ENCODE results near the gene IKZF2.

- TF ChIP-seq CTCF (optimal IDR thresholded peaks at IDR 0.05 in 1 of 3, IDR thresholded peaks at IDR 0.05 in 1 of 3, conservative IDR thresholded peaks at IDR 0.05 in 1 of 3; ENCODE audit: extremely low read depth in 1 of 3, insufficient read depth in 2 of 3, low read length in 3 of 3) = no peak
- no peak for TF ChIP-seq EZH2 (IDR thresholded peaks at IDR 0.05; ENCODE audit: low read length)
These were observed 2.0 kb downstream of the IKZF2 start for GRCh38 chr2:213149294-213149875.

Data from keratinocyte (primary cell).